Lung (tissue), 12 donors: ENCODE data around the gene KCTD21. TPM values are rescaled to one million over a fixed set of nuclear protein-coding genes. Genes with fewer than 3 reads are reported as not detected.

Experiments
- ATAC-seq: fragments of 200-7000 bp; cut with Tn5 transposase; one replicate; pipeline ENCODE4 v1.9.1; 2020; ENCODE audit warnings: moderate number of reproducible peaks; ENCODE audit not compliant: insufficient read depth, low FRiP score
- DNase-seq, 3 donors: peaks; one replicate each; pipeline ENCODE4 v3.0.0-alpha.2; 2013 to 2017
- H3K27ac ChIP-seq, 2 donors: one replicate each; pipeline ENCODE4 v1.5.1; 2013; ENCODE audit warnings: mild to moderate bottlenecking in 2 of 2, moderate library complexity in 2 of 2, control low read depth in 1 of 2, inconsistent platforms in 1 of 2, low read depth in 1 of 2, low read length in 1 of 2
- H3K27me3 ChIP-seq, 3 donors: one replicate each; pipeline ENCODE4 v1.5.1; 2013; ENCODE audit warnings: low read length in 2 of 3; ENCODE audit not compliant: control insufficient read depth in 3 of 3, insufficient read depth in 3 of 3
- H3K36me3 ChIP-seq, 4 donors: one replicate each; pipeline ENCODE4 v1.5.1; 2013; ENCODE audit warnings: low read length in 4 of 4, mild to moderate bottlenecking in 1 of 4, moderate library complexity in 1 of 4; ENCODE audit not compliant: control insufficient read depth in 4 of 4, insufficient read depth in 4 of 4
- H3K4me1 ChIP-seq, 5 donors: one replicate each; pipeline ENCODE4 v1.5.1; 2013; ENCODE audit warnings: low read length in 5 of 5, mild to moderate bottlenecking in 2 of 5, moderate library complexity in 1 of 5; ENCODE audit not compliant: control insufficient read depth in 5 of 5, insufficient read depth in 5 of 5
- H3K4me3 ChIP-seq: one replicate; pipeline ENCODE4 v1.5.1; 2013; ENCODE audit warnings: mild to moderate bottlenecking, control low read depth, moderate library complexity
- H3K9ac ChIP-seq, 2 donors: one replicate each; pipeline ENCODE4 v1.5.1; 2013; ENCODE audit warnings: low read length in 2 of 2, control low read depth in 1 of 2; ENCODE audit not compliant: insufficient read depth in 1 of 2
- H3K9me3 ChIP-seq, 4 donors: one replicate each; pipeline ENCODE4 v1.5.1; 2013; ENCODE audit warnings: low read length in 3 of 4, mild to moderate bottlenecking in 1 of 4, moderate library complexity in 1 of 4; ENCODE audit not compliant: control insufficient read depth in 4 of 4, insufficient read depth in 3 of 4
- CTCF ChIP-seq: IDR thresholded peaks from 2 replicates; pipeline ENCODE4 v1.5.1; 2012; ENCODE audit warnings: mild to moderate bottlenecking; ENCODE audit errors: control extremely low read depth, extremely low read depth
- WGBS, 2 donors: extraction: QIAGEN DNeasy Blood & Tissue Kit; methylation state at CpG; one replicate each; pipeline ENCODE4 v1.1.7; 2013; 5-methylcytosine and 5-hydroxymethylcytosine counted together
- polyA plus RNA-seq, 2 donors: library from polyadenylated mRNA; stranded (reverse); fragments of 200-250 nt; gene quantifications; one replicate each; pipeline ENCODE4 v1.2.1, GENCODE V29; 2013
- total RNA-seq, 2 donors: library from RNA; depleted of rRNA in 1 of 2; stranded (reverse); fragments of >200 nt in 1 of 2; gene quantifications; one replicate each; pipeline ENCODE4 v1.2.1, GENCODE V29; 2014 to 2021
- donor health status: control.
- donor health status: control.
- donor health status: Bipolar disorder and iron deficiency.
- donor health status: healthy.
- donor health status: DM: yes; HTN: yes; CAD: no.

KCTD21 gene
- total and polyA plus RNA-seq, 4 donors: 4.1 to 10.8 (median 7.5) TPM

GRCh38 chr11:78158987-78159652 lies 29.3 kb downstream of the KCTD21 start:
- H3K9ac ChIP-seq: no peak overlapping the region
- peaks cover 0 to 8% (median 6%) of the 10 kb centered on the region in 5 donors for H3K4me1 ChIP-seq
- ATAC-seq: no peak
- H3K9me3 ChIP-seq: no peaks in the 10 kb centered on the region
- TF ChIP-seq CTCF: no peak
- H3K4me3 ChIP-seq: no peak overlapping the region
- H3K27ac ChIP-seq: peak overlapping the region in 1 of 2 donors; percentile 17
- 64 to 75% methylated on average over 6 of the region's 6 CpGs for whole genome bisulfite sequencing, 2 donors
- DNase-seq: peak in 2 of 3 donors; percentile 25 to 53
- H3K36me3 ChIP-seq: no peaks in the 10 kb centered on the region
- no peaks in the 10 kb centered on the region for H3K27me3 ChIP-seq

GRCh38 chr11:78156127-78156844 lies 32.1 kb downstream of the KCTD21 start:
- ATAC-seq (no peak), DNase-seq (no peak)
- TF ChIP-seq CTCF: no peak
- Histone ChIP-seq H3K27me3 (no peaks in the 10 kb centered on the region), H3K36me3 (no peaks in the 10 kb centered on the region), H3K9me3 (no peaks in the 10 kb centered on the region), H3K27ac (no peak overlapping the region), H3K4me1 (peaks cover 0 to 7% (median 0%) of the 10 kb centered on the region in 5 donors), H3K4me3 (no peak overlapping the region), H3K9ac (no peak overlapping the region)
- 55 to 60% methylated on average over 6 of the region's 6 CpGs for WGBS, 2 donors

GRCh38 chr11:78151804-78152203 lies 36.6 kb downstream of the KCTD21 start:
- no peak overlapping the region for H3K27ac ChIP-seq
- H3K9me3 ChIP-seq: no peaks in the 10 kb centered on the region
- H3K27me3 ChIP-seq: no peaks in the 10 kb centered on the region
- no peak for TF ChIP-seq CTCF
- ATAC-seq (no peak), DNase-seq (no peak)
- H3K4me1 ChIP-seq: no peaks in the 10 kb centered on the region
- no peak overlapping the region for H3K4me3 ChIP-seq
- no peaks in the 10 kb centered on the region for H3K36me3 ChIP-seq
- H3K9ac ChIP-seq: no peak overlapping the region
